Fibroblast of lung (primary cell): ENCODE data around the gene ROBO3. TPM values are rescaled to one million over a fixed set of nuclear protein-coding genes. Genes with fewer than 3 reads are reported as not detected.
A peak's percentile ranks its signal among the peaks of the same experiment; 100 is the strongest.

Experiments
- DNase-seq, 2 donors: peaks; one replicate each; pipeline versions ENCODE4 v3.0.0 to v3.0.0-alpha.2; 2010; ENCODE audit warnings: low read depth in 2 of 2
- H2AFZ ChIP-seq: 2 replicates; pipeline ENCODE4 v1.5.1; 2012; ENCODE audit warnings: low read length, control low read depth, inconsistent platforms
- H3K27ac ChIP-seq: 2 replicates; pipeline ENCODE4 v1.5.1; 2011; ENCODE audit warnings: low read length, control low read depth; ENCODE audit not compliant: insufficient read depth
- H3K27me3 ChIP-seq: 2 replicates; pipeline ENCODE4 v1.5.1; 2011; ENCODE audit warnings: mild to moderate bottlenecking, low read length; ENCODE audit not compliant: control insufficient read depth, insufficient read depth
- H3K36me3 ChIP-seq: 2 replicates; pipeline ENCODE4 v1.5.1; 2011; ENCODE audit warnings: low read length; ENCODE audit not compliant: control insufficient read depth, insufficient read depth
- H3K4me1 ChIP-seq: 2 replicates; pipeline ENCODE4 v1.5.1; 2011; ENCODE audit warnings: low read length; ENCODE audit not compliant: control insufficient read depth, insufficient read depth; ENCODE audit errors: extremely low read depth
- H3K4me2 ChIP-seq: 2 replicates; pipeline ENCODE4 v1.5.1; 2011; ENCODE audit warnings: low read length, control low read depth; ENCODE audit not compliant: insufficient read depth; ENCODE audit errors: extremely low read depth
- H3K4me3 ChIP-seq, 4 experiments: fragments of 200-600 bp in 1 of 4; sonication (generic) in 1 of 4; replicated peaks in 1 of 4; 2 replicates each; pipeline ENCODE4 v1.5.1; 2011 to 2016; ENCODE audit warnings: low read length in 4 of 4, low read depth in 3 of 4, mild to moderate bottlenecking in 3 of 4, control low read depth in 2 of 4, inconsistent platforms in 1 of 4, mixed read lengths in 1 of 4; ENCODE audit not compliant: insufficient read depth in 1 of 4; ENCODE audit errors: control extremely low read depth in 1 of 4
- H3K79me2 ChIP-seq: 2 replicates; pipeline ENCODE4 v1.5.1; 2012; ENCODE audit warnings: mild to moderate bottlenecking, low read length, inconsistent platforms; ENCODE audit not compliant: control insufficient read depth, insufficient read depth
- H3K9ac ChIP-seq: 2 replicates; pipeline ENCODE4 v1.5.1; 2011; ENCODE audit warnings: mild to moderate bottlenecking, low read length, control low read depth; ENCODE audit not compliant: insufficient read depth
- H3K9me3 ChIP-seq: 2 replicates; pipeline ENCODE4 v1.5.1; 2012; ENCODE audit warnings: low read depth, low read length; ENCODE audit not compliant: control insufficient read depth, insufficient read depth
- H4K20me1 ChIP-seq: 2 replicates; pipeline ENCODE4 v1.5.1; 2011; ENCODE audit warnings: low read length; ENCODE audit not compliant: control insufficient read depth, insufficient read depth; ENCODE audit errors: extremely low read depth
- EZH2 ChIP-seq: IDR thresholded peaks from 2 replicates; pipeline ENCODE4 v1.5.1; 2012; ENCODE audit warnings: low read length, control low read depth, mild to moderate bottlenecking; ENCODE audit errors: missing control alignments
- polyA plus RNA-seq, 2 donors: library from polyadenylated mRNA; depleted of rRNA in 1 of 2; stranded (reverse) in 1 of 2; unstranded in 1 of 2; fragments of >200 nt; gene quantifications; 2 replicates each; pipeline ENCODE4 v1.2.1, GENCODE V29; 2011 to 2012; ENCODE audit warnings: missing spikeins in 1 of 2
- total RNA-seq: library from RNA; depleted of rRNA; stranded (reverse); fragments of >200 nt; gene quantifications from 2 replicates; pipeline ENCODE4 v1.2.1, GENCODE V29; 2014
- TF ChIP-seq, protein P1 (sequence below), 2 donors: IDR thresholded peaks in 1 of 2; conservative IDR thresholded peaks in 1 of 2; 1 replicate in 1 of 2; 2 replicates in 1 of 2; pipeline ENCODE4 v1.5.1; 2011 to 2012; ENCODE audit warnings: low read length in 2 of 2, control low read depth in 1 of 2, inconsistent platforms in 1 of 2, low read depth in 1 of 2, mild to moderate bottlenecking in 1 of 2

The ROBO3 gene
- total and polyA plus RNA-seq, 2 donors (not counting 1 experiment from before 2014, with no cell fraction given) = 7.2 to 25.4 TPM

DNA sequence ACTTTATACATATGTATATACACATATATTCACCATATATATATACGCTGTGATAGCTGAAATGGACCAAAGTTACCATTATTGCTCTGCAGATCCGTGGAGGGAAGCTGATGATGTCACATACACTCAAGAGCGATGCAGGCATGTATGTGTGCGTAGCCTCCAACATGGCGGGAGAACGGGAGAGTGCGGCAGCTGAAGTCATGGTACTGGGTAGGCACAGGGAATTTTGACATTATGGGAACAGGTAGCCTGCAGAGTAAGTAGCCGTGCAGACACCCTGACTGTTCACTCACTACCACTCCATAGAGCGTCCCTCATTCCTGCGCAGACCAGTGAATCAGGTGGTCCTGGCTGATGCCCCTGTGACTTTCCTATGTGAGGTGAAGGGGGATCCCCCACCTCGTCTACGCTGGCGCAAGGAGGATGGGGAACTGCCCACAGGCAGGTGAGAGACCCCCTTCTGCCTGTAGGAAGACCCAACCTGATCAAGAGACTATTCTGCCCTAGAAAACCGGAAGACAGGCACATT, 4.7 kb downstream of the ROBO3 start:
- no peaks in the 10 kb centered on the region for H3K9me3 ChIP-seq
- H2AFZ ChIP-seq = no peak overlapping the region
- no peak overlapping the region for H3K4me2 ChIP-seq
- TF ChIP-seq, protein P1, sequence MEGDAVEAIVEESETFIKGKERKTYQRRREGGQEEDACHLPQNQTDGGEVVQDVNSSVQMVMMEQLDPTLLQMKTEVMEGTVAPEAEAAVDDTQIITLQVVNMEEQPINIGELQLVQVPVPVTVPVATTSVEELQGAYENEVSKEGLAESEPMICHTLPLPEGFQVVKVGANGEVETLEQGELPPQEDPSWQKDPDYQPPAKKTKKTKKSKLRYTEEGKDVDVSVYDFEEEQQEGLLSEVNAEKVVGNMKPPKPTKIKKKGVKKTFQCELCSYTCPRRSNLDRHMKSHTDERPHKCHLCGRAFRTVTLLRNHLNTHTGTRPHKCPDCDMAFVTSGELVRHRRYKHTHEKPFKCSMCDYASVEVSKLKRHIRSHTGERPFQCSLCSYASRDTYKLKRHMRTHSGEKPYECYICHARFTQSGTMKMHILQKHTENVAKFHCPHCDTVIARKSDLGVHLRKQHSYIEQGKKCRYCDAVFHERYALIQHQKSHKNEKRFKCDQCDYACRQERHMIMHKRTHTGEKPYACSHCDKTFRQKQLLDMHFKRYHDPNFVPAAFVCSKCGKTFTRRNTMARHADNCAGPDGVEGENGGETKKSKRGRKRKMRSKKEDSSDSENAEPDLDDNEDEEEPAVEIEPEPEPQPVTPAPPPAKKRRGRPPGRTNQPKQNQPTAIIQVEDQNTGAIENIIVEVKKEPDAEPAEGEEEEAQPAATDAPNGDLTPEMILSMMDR (conservative IDR thresholded peaks at IDR 0.05 in 1 of 2, IDR thresholded peaks at IDR 0.05 in 1 of 2; ENCODE audit: low read depth in 1 of 2, low read length in 2 of 2) = no peak
- TF ChIP-seq EZH2 = peak; percentile 58
- no peak for DNase-seq
- peaks cover 2% of the 10 kb centered on the region for H3K4me1 ChIP-seq
- peaks cover 70% of the 10 kb centered on the region for H3K27me3 ChIP-seq
- no peaks in the 10 kb centered on the region for H3K79me2 ChIP-seq
- H3K27ac ChIP-seq = no peak overlapping the region
- H3K9ac ChIP-seq = no peak overlapping the region
- H4K20me1 ChIP-seq = no peaks in the 10 kb centered on the region
- H3K36me3 ChIP-seq = no peaks in the 10 kb centered on the region
- no peak overlapping the region for H3K4me3 ChIP-seq

DNA sequence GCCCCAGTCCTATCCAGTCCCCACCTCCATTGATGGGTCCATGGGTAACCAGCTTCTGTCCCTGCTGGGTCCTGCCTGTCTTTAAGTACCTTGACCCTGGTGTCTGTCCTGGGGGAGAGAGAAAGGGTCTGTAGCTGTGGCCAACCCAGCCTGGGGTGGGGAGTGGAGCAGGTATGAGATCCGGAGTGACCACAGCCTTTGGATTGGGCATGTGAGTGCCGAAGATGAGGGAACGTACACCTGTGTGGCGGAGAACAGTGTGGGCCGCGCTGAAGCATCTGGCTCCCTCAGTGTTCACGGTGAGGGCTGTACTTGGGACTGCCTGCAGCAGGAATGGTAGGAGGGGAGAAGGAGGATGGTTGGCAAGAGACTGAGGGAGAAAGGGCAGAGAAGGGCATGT, 5.2 kb downstream of the ROBO3 start:
- Histone ChIP-seq H3K36me3 (no peaks in the 10 kb centered on the region), H3K27ac (no peak overlapping the region), H4K20me1 (no peaks in the 10 kb centered on the region), H3K4me2 (no peak overlapping the region), H3K9ac (no peak overlapping the region), H3K4me1 (peaks cover 2% of the 10 kb centered on the region), H3K9me3 (no peaks in the 10 kb centered on the region), H3K4me3 (no peak overlapping the region), H3K79me2 (no peaks in the 10 kb centered on the region), H3K27me3 (peaks cover 65% of the 10 kb centered on the region), H2AFZ (no peak overlapping the region)
- no peak for DNase-seq
- TF ChIP-seq EZH2 = no peak

GRCh38 chr11:124872280-124872679, 7.0 kb downstream of the ROBO3 start:
- Histone ChIP-seq H3K9me3 (no peaks in the 10 kb centered on the region), H3K36me3 (no peaks in the 10 kb centered on the region), H3K27ac (no peak overlapping the region), H3K27me3 (peaks cover 48% of the 10 kb centered on the region), H3K4me1 (peaks cover 2% of the 10 kb centered on the region), H3K4me2 (no peak overlapping the region), H3K4me3 (no peak overlapping the region), H3K79me2 (no peaks in the 10 kb centered on the region), H3K9ac (no peak overlapping the region), H2AFZ (no peak overlapping the region), H4K20me1 (no peaks in the 10 kb centered on the region)
- no peak for DNase-seq
- TF ChIP-seq, protein P1 (conservative IDR thresholded peaks at IDR 0.05 in 1 of 2, IDR thresholded peaks at IDR 0.05 in 1 of 2; ENCODE audit: low read depth in 1 of 2, low read length in 2 of 2) = no peak
- no peak for TF ChIP-seq EZH2
